K562 (cell line): ENCODE data around the gene CARS2. TPM values are rescaled to one million over a fixed set of nuclear protein-coding genes. Genes with fewer than 3 reads are reported as not detected.

Source experiments
- ATAC-seq: fragments of 200-7000 bp; cut with Tn5 transposase; 3 replicates; pipeline ENCODE4 v1.9.1; 2020; ENCODE audit warnings: moderate library complexity
- BruUV-seq: library from RNA; stranded (reverse); fragments of 400-500 nt; replicated peaks from 2 replicates; lab custom pipeline; 2021; lab: Mats Ljungman, UMichigan
- CTCF ChIA-PET: fragments of 300-600 bp; formaldehyde crosslinking; extraction: SDS; loops from one replicate; lab custom pipeline; 2021; ENCODE audit warnings: low intra/inter-chr PET ratio; lab: Yijun Ruan, JAX
- POLR2A ChIA-PET: fragments of 300-600, 350-650 bp; sonication (Branson Sonifier 250); formaldehyde crosslinking; extraction: SDS; loops from one replicate; lab custom pipeline; 2021; ENCODE audit warnings: antibody characterized with exemption, inconsistent platforms; lab: Yijun Ruan, JAX
- DNase-seq, 4 experiments: peaks; one replicate each; pipeline versions ENCODE4 v3.0.0 to v3.0.0-alpha.2; 2011 to 2018; ENCODE audit warnings: low spot score in 3 of 4, mixed read lengths in 3 of 4; ENCODE audit errors: extremely low read depth in 1 of 4
- FAIRE-seq: peaks from 2 replicates; lab custom pipeline; 2011; peaks lifted over from hg19 to GRCh38; lab: Jason Lieb, UNC
- H2AFZ ChIP-seq: 2 replicates; pipeline ENCODE4 v1.6.0; 2011; ENCODE audit warnings: low read depth, low read length, control low read depth, inconsistent platforms
- H3K27ac ChIP-seq: fragments of 200-600 bp; 3 replicates; pipeline ENCODE4 v1.8.0; 2011; ENCODE audit warnings: low read depth, mild to moderate bottlenecking, control low read depth, inconsistent platforms, low read length, moderate library complexity, mixed read lengths; ENCODE audit errors: extremely low read depth
- H3K27me3 ChIP-seq, 2 experiments: fragments of 300-600 bp in 1 of 2; 2 replicates in 1 of 2; 3 replicates in 1 of 2; pipeline versions ENCODE4 v1.6.0 to v1.8.0; 2011; ENCODE audit warnings: inconsistent platforms in 2 of 2, low read length in 2 of 2, mild to moderate bottlenecking in 1 of 2, mixed read lengths in 1 of 2, moderate library complexity in 1 of 2; ENCODE audit not compliant: control insufficient read depth in 2 of 2, insufficient read depth in 2 of 2
- H3K36me3 ChIP-seq: fragments of 300-600 bp; 3 replicates; pipeline ENCODE4 v1.8.0; 2011; ENCODE audit warnings: mild to moderate bottlenecking, low read length, inconsistent platforms; ENCODE audit not compliant: control insufficient read depth, insufficient read depth
- H3K4me1 ChIP-seq, 2 experiments: fragments of 200-600 bp in 1 of 2; replicated peaks in 1 of 2; 2 replicates in 1 of 2; 3 replicates in 1 of 2; pipeline versions ENCODE4 v1.5.1 to v1.8.0; 2011; ENCODE audit warnings: inconsistent platforms in 2 of 2, low read length in 2 of 2, mild to moderate bottlenecking in 1 of 2, mixed read lengths in 1 of 2, moderate library complexity in 1 of 2; ENCODE audit not compliant: control insufficient read depth in 2 of 2, insufficient read depth in 2 of 2
- H3K4me2 ChIP-seq: 2 replicates; pipeline ENCODE4 v1.6.1; 2011; ENCODE audit warnings: low read length, control low read depth, inconsistent platforms, mixed read lengths; ENCODE audit not compliant: insufficient read depth
- H3K4me3 ChIP-seq: fragments of 200-600 bp; sonication (generic), shearing (Covaris generic); 2 replicates; pipeline ENCODE4 v1.5.1; 2016; ENCODE audit warnings: control low read depth, inconsistent platforms
- H3K79me2 ChIP-seq: fragments of 200-600 bp; 3 replicates; pipeline ENCODE4 v1.8.0; 2011; ENCODE audit warnings: low read length, inconsistent platforms; ENCODE audit not compliant: control insufficient read depth, insufficient read depth
- H3K9ac ChIP-seq, 2 experiments: 2 replicates each; pipeline versions ENCODE4 v1.6.0 to v1.6.1; 2011; ENCODE audit warnings: low read depth in 2 of 2, low read length in 2 of 2, control low read depth in 1 of 2, inconsistent platforms in 1 of 2, mild to moderate bottlenecking in 1 of 2, mixed read lengths in 1 of 2; ENCODE audit not compliant: insufficient read depth in 1 of 2
- H3K9me1 ChIP-seq: one replicate; pipeline ENCODE4 v1.6.0; 2011; ENCODE audit warnings: inconsistent platforms, mild to moderate bottlenecking, low read length, moderate library complexity; ENCODE audit not compliant: control insufficient read depth, insufficient read depth
- H3K9me3 ChIP-seq: replicated peaks from 2 replicates; pipeline ENCODE4 v1.5.1; 2011; ENCODE audit warnings: low read depth, low read length, inconsistent platforms; ENCODE audit not compliant: control insufficient read depth, insufficient read depth
- H4K20me1 ChIP-seq: replicated peaks from 2 replicates; pipeline ENCODE4 v1.6.1; 2011; ENCODE audit warnings: low read length, inconsistent platforms, mixed read lengths; ENCODE audit not compliant: control insufficient read depth, insufficient read depth
- ADNP ChIP-seq: fragments of 200-800 bp; sonication (Bioruptor generic); IDR thresholded peaks from 2 replicates; pipeline ENCODE4 v1.6.1; 2016; ENCODE audit warnings: missing genetic modification characterization, missing compliant biosample characterization
- CC2D1A ChIP-seq: fragments of 450-650 bp; IDR thresholded peaks from 2 replicates; pipeline ENCODE4 v1.6.1; 2017; ENCODE audit warnings: mild to moderate bottlenecking
- ETV6 ChIP-seq, 3 experiments: fragments of 150-350 bp in 1 of 3; sonication (generic) in 1 of 3; formaldehyde crosslinking in 1 of 3; IDR thresholded peaks; 2 replicates each; pipeline versions ENCODE4 v1.6.1 to v1.8.0; 2014 to 2022; ENCODE audit warnings: borderline replicate concordance in 2 of 3, low read depth in 2 of 3, antibody characterized with exemption in 1 of 3, low read length in 1 of 3, mild to moderate bottlenecking in 1 of 3, missing genetic modification reagents in 1 of 3
- FIP1L1 ChIP-seq: fragments of 200-400 bp; formaldehyde crosslinking; IDR thresholded peaks from 2 replicates; pipeline ENCODE4 v1.6.1; 2018; ENCODE audit warnings: mild to moderate bottlenecking, low read depth, low read length; ENCODE audit not compliant: poor library complexity, severe bottlenecking
- FOXA1 ChIP-seq: fragments of 450-650 bp; IDR thresholded peaks from 2 replicates; pipeline ENCODE4 v1.6.1; 2016; ENCODE audit warnings: mild to moderate bottlenecking, borderline replicate concordance
- GTF2E2 ChIP-seq: fragments of 200-800 bp; sonication (Bioruptor generic); IDR thresholded peaks from 2 replicates; pipeline ENCODE4 v1.6.1; 2016; ENCODE audit warnings: missing genetic modification characterization, missing compliant biosample characterization
- GTF3C2 ChIP-seq: IDR thresholded peaks from 3 replicates; pipeline ENCODE4 v1.6.1; 2011; ENCODE audit warnings: borderline replicate concordance, mild to moderate bottlenecking, moderate library complexity; ENCODE audit not compliant: insufficient read length; ENCODE audit errors: extremely low read depth
- HIVEP1 ChIP-seq: fragments of 250-450 bp; sonication (Bioruptor Pico); IDR thresholded peaks from 2 replicates; pipeline ENCODE4 v1.4.0; 2020; ENCODE audit warnings: mild to moderate bottlenecking
- NBN ChIP-seq: fragments of 450-650 bp; IDR thresholded peaks from 2 replicates; pipeline ENCODE4 v1.6.1; 2016; ENCODE audit warnings: low read depth, mild to moderate bottlenecking
- NR0B1 ChIP-seq: fragments of 450-650 bp; IDR thresholded peaks from one replicate; pipeline ENCODE4 v1.6.1; 2018; ENCODE audit warnings: mild to moderate bottlenecking, moderate library complexity; ENCODE audit not compliant: partially characterized antibody
- RBBP5 ChIP-seq: fragments of 200-600 bp; sonication (generic); IDR thresholded peaks from 2 replicates; pipeline ENCODE4 v1.6.1; 2012; ENCODE audit warnings: borderline replicate concordance, mild to moderate bottlenecking, low read length, control low read depth, inconsistent platforms; ENCODE audit not compliant: insufficient read depth, poor library complexity, severe bottlenecking
- SNRNP70 ChIP-seq: fragments of 200-400 bp; formaldehyde crosslinking; optimal IDR thresholded peaks from 2 replicates; pipeline ENCODE3; 2017; ENCODE audit warnings: low read depth, low read length
- U2AF2 ChIP-seq: fragments of 200-400 bp; formaldehyde crosslinking; optimal IDR thresholded peaks from 2 replicates; pipeline ENCODE3; 2017; ENCODE audit warnings: low read depth, mild to moderate bottlenecking, low read length
- ZBED1 ChIP-seq: IDR thresholded peaks from 2 replicates; pipeline ENCODE4 v1.6.1; 2014
- ZNF124 ChIP-seq: sonication (generic); formaldehyde crosslinking; IDR thresholded peaks from 2 replicates; pipeline ENCODE4 v1.8.1; 2022; ENCODE audit warnings: missing genetic modification reagents
- ZNF253 ChIP-seq: fragments of 250-450 bp; sonication (Bioruptor Pico); conservative IDR thresholded peaks from 2 replicates; pipeline ENCODE4 v1.6.1; 2021; ENCODE audit warnings: mild to moderate bottlenecking
- ZNF311 ChIP-seq: fragments of 250-450 bp; sonication (Bioruptor Pico); IDR thresholded peaks from 2 replicates; pipeline ENCODE4 v1.4.0; 2020; ENCODE audit warnings: mild to moderate bottlenecking, moderate library complexity
- WGBS: fragments of 100-300 bp; shearing (Covaris generic); methylation state at CpG from one replicate; pipeline ENCODE4 v1.1.6; 2016; ENCODE audit warnings: low coverage, mixed read lengths; ENCODE audit not compliant: insufficient coverage; ENCODE audit errors: missing lambda C conversion rate; 5-methylcytosine and 5-hydroxymethylcytosine counted together
- in situ Hi-C: fragments of 300-500 bp; cut with MboI; formaldehyde crosslinking; loops from 4 replicates; pipeline ENCODE4 v1.15.0; 2018; ENCODE audit warnings: inconsistent platforms, mixed read lengths
- intact Hi-C: fragments of 100-400 bp; cut with micrococcal nuclease; formaldehyde crosslinking; loops from 2 replicates; pipeline ENCODE4 v1.14.2; 2022
- polyA plus RNA-seq, 8 experiments: library from polyadenylated mRNA; depleted of rRNA in 4 of 8; stranded (reverse) in 5 of 8; unstranded in 3 of 8; fragments of >200 nt; fragmentation: Nextera tagmentation in 2 of 8; fragmentation: Illumina TruSeq in 1 of 8; extraction: Ambion mirVana in 2 of 8; extraction: Trizol in 1 of 8; gene quantifications; 2 replicates each; pipeline versions ENCODE4 v1.2.1 to v1.2.3, GENCODE V29; 2011 to 2014; ENCODE audit warnings: inconsistent platforms in 1 of 8, missing spikeins in 1 of 8
- total RNA-seq, 7 experiments: library from RNA; depleted of rRNA in 6 of 7; stranded (reverse); fragments of >200 nt in 6 of 7; fragmentation: Illumina TruSeq in 2 of 7; extraction: Trizol in 2 of 7; gene quantifications; 2 replicates each; pipeline versions ENCODE4 v1.2.1 to v1.2.3, GENCODE V29; 2011 to 2021; ENCODE audit warnings: low replicate concordance in 1 of 7

Gene CARS2
- total and polyA plus RNA-seq, 9 of the 15 experiments (the other 6 are each of a cell fraction or from before 2014, with no cell fraction given): 1.7 to 37.4 (median 30.5) TPM

- TF ChIP-seq GTF2E2 (tag) (no peak), ETV6 (IDR thresholded peaks at IDR 0.05; ENCODE audit: borderline replicate concordance in 1 of 2, low read depth in 2 of 2, low read length in 1 of 2) (no peak), ETV6 (CRISPR knock-in tag; IDR thresholded peaks at IDR 0.05; ENCODE audit: borderline replicate concordance) (no peak), HIVEP1 (CRISPR knock-in tag) (no peak), RBBP5 (no peak), NBN (no peak), ZNF253 (CRISPR knock-in tag) (no peak), ADNP (no peak), ZNF311 (CRISPR knock-in tag) (no peak)
Measured at GRCh38 chr13:110627351-110627750, 78.6 kb downstream of the CARS2 start (continued).

GRCh38 chr13:110626521-110626920 lies 79.4 kb downstream of the CARS2 start:
- intact Hi-C loops (no loop called here), in situ Hi-C loops (no loop called here)
- FAIRE-seq (no peak), ATAC-seq (no peak; the same call in 2 of the 3 replicates), DNase-seq (no peak)
- Histone ChIP-seq H3K9ac (no peak overlapping the region), H3K4me1 (peaks cover 0 to 12% of the 10 kb centered on the region in 2 experiments; a peak in 1 of 5 replicates), H3K4me3 (no peak overlapping the region), H3K9me1 (no peaks in the 10 kb centered on the region), H3K27ac (no peak overlapping the region), H4K20me1 (no peaks in the 10 kb centered on the region; the same call in 1 of the 2 replicates), H3K36me3 (peaks cover 48% of the 10 kb centered on the region; the same call in 2 of the 3 replicates), H3K27me3 (no peaks in the 10 kb centered on the region), H3K4me2 (no peak overlapping the region), H3K9me3 (no peaks in the 10 kb centered on the region), H2AFZ (no peak overlapping the region), H3K79me2 (peaks cover 43% of the 10 kb centered on the region)
- ChIA-PET POLR2A (no interaction called here), CTCF (no interaction called here)
- 91% methylated on average over 3 of the region's 9 CpGs for WGBS
- no TSS peak for BruUV-seq
- TF ChIP-seq ZNF124 (CRISPR knock-in tag): no peak
- no peak for TF ChIP-seq SNRNP70
- TF ChIP-seq ZBED1: no peak
- no peak for TF ChIP-seq U2AF2
- no peak for TF ChIP-seq FIP1L1
- no peak for TF ChIP-seq NR0B1
- TF ChIP-seq CC2D1A: no peak
- TF ChIP-seq GTF3C2: no peak
- no peak for TF ChIP-seq FOXA1
